IMR-90 (cell line): ENCODE results near the gene EYS. TPM values are rescaled to one million over a fixed set of nuclear protein-coding genes. Genes with fewer than 3 reads are reported as not detected.

Experiments
- ATAC-seq: fragments of 200-7000 bp; cut with Tn5 transposase; 2 replicates; pipeline ENCODE4 v1.9.1; 2020; ENCODE audit warnings: low read depth, mild to moderate bottlenecking, moderate library complexity
- BruUV-seq: library from RNA; stranded (reverse); fragments of 400-500 nt; replicated peaks from 2 replicates; lab custom pipeline; 2021; lab: Mats Ljungman, UMichigan
- CTCF ChIA-PET: fragments of 300-600 bp; formaldehyde crosslinking; extraction: SDS; loops from one replicate; lab custom pipeline; 2021; ENCODE audit warnings: antibody characterized with exemption; lab: Yijun Ruan, JAX
- POLR2A ChIA-PET: fragments of 300-600 bp; sonication (Branson Sonifier 250); formaldehyde crosslinking; loops from one replicate; lab custom pipeline; 2022; ENCODE audit warnings: antibody characterized with exemption; ENCODE audit not compliant: unreplicated experiment; lab: Charles Lee
- DNase-seq: peaks from one replicate; pipeline ENCODE4 v3.0.0; 2013
- H2AFZ ChIP-seq: replicated peaks from 2 replicates; pipeline ENCODE3; 2013; ENCODE audit warnings: low read length, mild to moderate bottlenecking; ENCODE audit not compliant: poor library complexity
- H2AK5ac ChIP-seq: 2 replicates; pipeline ENCODE4 v1.6.1; 2013; ENCODE audit warnings: low read depth, low read length, inconsistent platforms
- H2AK9ac ChIP-seq: replicated peaks from 2 replicates; pipeline ENCODE3; 2013; ENCODE audit warnings: mild to moderate bottlenecking, low read depth, low read length, moderate library complexity; ENCODE audit not compliant: poor library complexity
- H2BK120ac ChIP-seq: 2 replicates; pipeline ENCODE4 v1.6.1; 2013; ENCODE audit warnings: low read depth, low read length, inconsistent platforms
- H2BK15ac ChIP-seq: 3 replicates; pipeline ENCODE4 v1.6.1; 2013; ENCODE audit warnings: low read depth, low read length, inconsistent platforms
- H2BK20ac ChIP-seq: 2 replicates; pipeline ENCODE4 v1.6.1; 2013; ENCODE audit warnings: low read depth, mild to moderate bottlenecking, inconsistent platforms, low read length, moderate library complexity
- H2BK5ac ChIP-seq: 2 replicates; pipeline ENCODE4 v1.6.1; 2013; ENCODE audit warnings: mild to moderate bottlenecking, low read depth, low read length, inconsistent platforms; ENCODE audit not compliant: poor library complexity, severe bottlenecking
- H3K14ac ChIP-seq: replicated peaks from 2 replicates; pipeline ENCODE4 v1.6.1; 2013; ENCODE audit warnings: low read depth, low read length, inconsistent platforms
- H3K18ac ChIP-seq: 2 replicates; pipeline ENCODE4 v1.6.1; 2013; ENCODE audit warnings: low read depth, low read length, control low read depth
- H3K23ac ChIP-seq: 2 replicates; pipeline ENCODE4 v1.6.1; 2013; ENCODE audit warnings: low read depth, low read length, inconsistent platforms
- H3K27ac ChIP-seq: 2 replicates; pipeline ENCODE4 v1.5.1; 2013; ENCODE audit warnings: mild to moderate bottlenecking, control low read depth, low read length; ENCODE audit not compliant: insufficient read depth
- H3K27me3 ChIP-seq: 2 replicates; pipeline ENCODE4 v1.6.1; 2013; ENCODE audit warnings: low read length; ENCODE audit not compliant: control insufficient read depth, insufficient read depth
- H3K36me3 ChIP-seq: 2 replicates; pipeline ENCODE4 v1.6.1; 2013; ENCODE audit warnings: low read length, mixed read lengths; ENCODE audit not compliant: control insufficient read depth, insufficient read depth
- H3K4ac ChIP-seq: 2 replicates; pipeline ENCODE4 v1.6.1; 2013; ENCODE audit warnings: low read depth, low read length, inconsistent platforms
- H3K4me1 ChIP-seq: 2 replicates; pipeline ENCODE4 v1.6.1; 2013; ENCODE audit warnings: low read length, mixed read lengths; ENCODE audit not compliant: control insufficient read depth, insufficient read depth
- H3K4me2 ChIP-seq: 2 replicates; pipeline ENCODE4 v1.6.1; 2013; ENCODE audit warnings: low read depth, mild to moderate bottlenecking, control low read depth, low read length, moderate library complexity
- H3K4me3 ChIP-seq: 2 replicates; pipeline ENCODE4 v1.5.1; 2013; ENCODE audit warnings: low read depth, mild to moderate bottlenecking, control low read depth, low read length, moderate library complexity; ENCODE audit not compliant: insufficient read depth
- H3K56ac ChIP-seq: 2 replicates; pipeline ENCODE4 v1.6.1; 2013; ENCODE audit warnings: low read length, inconsistent platforms; ENCODE audit not compliant: insufficient read depth; ENCODE audit errors: extremely low read depth
- H3K79me1 ChIP-seq, 2 experiments: 2 replicates each; pipeline ENCODE4 v1.6.1; 2013; ENCODE audit warnings: low read length in 2 of 2, inconsistent platforms in 1 of 2, low read depth in 1 of 2
- H3K9ac ChIP-seq: 2 replicates; pipeline ENCODE4 v1.6.1; 2013; ENCODE audit warnings: low read depth, low read length, control low read depth
- H3K9me1 ChIP-seq: 2 replicates; pipeline ENCODE4 v1.6.1; 2013; ENCODE audit warnings: low read length, inconsistent platforms; ENCODE audit not compliant: insufficient read depth
- H3K9me3 ChIP-seq: 2 replicates; pipeline ENCODE4 v1.6.1; 2013; ENCODE audit warnings: low read length; ENCODE audit not compliant: control insufficient read depth, insufficient read depth
- H4K20me1 ChIP-seq: 2 replicates; pipeline ENCODE4 v1.6.1; 2013; ENCODE audit warnings: low read length, inconsistent platforms; ENCODE audit not compliant: insufficient read depth
- H4K5ac ChIP-seq: 2 replicates; pipeline ENCODE4 v1.6.1; 2013; ENCODE audit warnings: mild to moderate bottlenecking, low read depth, low read length, control low read depth
- H4K8ac ChIP-seq, 2 experiments: 2 replicates each; pipeline ENCODE4 v1.6.1; 2013; ENCODE audit warnings: low read depth in 2 of 2, low read length in 2 of 2, control low read depth in 1 of 2, inconsistent platforms in 1 of 2
- H4K91ac ChIP-seq: 2 replicates; pipeline ENCODE4 v1.6.1; 2013; ENCODE audit warnings: low read depth, low read length, inconsistent platforms; ENCODE audit not compliant: insufficient read depth
- NFE2L2 ChIP-seq: fragments of 150-350 bp; IDR thresholded peaks from 2 replicates; pipeline ENCODE4 v1.6.1; 2016; ENCODE audit warnings: low read depth, mild to moderate bottlenecking, low read length
- RAD21 ChIP-seq: IDR thresholded peaks from 2 replicates; pipeline ENCODE4 v1.6.1; 2012; ENCODE audit warnings: low read length, improper control_type of control experiment
- RCOR1 ChIP-seq: IDR thresholded peaks from 2 replicates; pipeline ENCODE4 v1.6.1; 2012; ENCODE audit warnings: mild to moderate bottlenecking, low read length, improper control_type of control experiment; ENCODE audit not compliant: insufficient replicate concordance
- RFX5 ChIP-seq: IDR thresholded peaks from 2 replicates; pipeline ENCODE4 v1.8.0; 2012; ENCODE audit warnings: low read depth, mild to moderate bottlenecking, low read length, moderate library complexity
- WGBS, 2 experiments: methylation state at CpG; one replicate each; pipeline versions ENCODE4 v1.1.5 to v1.1.7; 2013; ENCODE audit warnings: missing lambda C conversion rate in 2 of 2; ENCODE audit not compliant: insufficient read length in 1 of 2; ENCODE audit errors: extremely low coverage in 2 of 2; 5-methylcytosine and 5-hydroxymethylcytosine counted together
- dilution Hi-C: fragments of 300-500 bp; cut with HindIII; formaldehyde crosslinking; loops from one replicate; pipeline ENCODE4 v1.14.3; 2018; ENCODE audit warnings: low sequenced_read_pairs; ENCODE audit not compliant: unreplicated experiment
- in situ Hi-C: fragments of 300-500 bp; cut with MboI; formaldehyde crosslinking; loops from 3 replicates; pipeline ENCODE4 v1.14.3; 2019; ENCODE audit warnings: low sequenced_read_pairs, inconsistent platforms, mixed read lengths
- intact Hi-C: fragments of 100-400 bp; cut with micrococcal nuclease; formaldehyde crosslinking; loops from 2 replicates; pipeline ENCODE4 v1.10.0; 2022
- polyA plus RNA-seq, 3 experiments: library from polyadenylated mRNA; depleted of rRNA; stranded (reverse); fragments of >200 nt; gene quantifications; 2 replicates each; pipeline ENCODE4 v1.2.3, GENCODE V29; 2012; ENCODE audit warnings: low replicate concordance in 1 of 3
- total RNA-seq: library from RNA; depleted of rRNA; stranded (reverse); fragments of >200 nt; gene quantifications from 2 replicates; pipeline ENCODE4 v1.2.3, GENCODE V29; 2012

EYS gene
- total and polyA plus RNA-seq, 2 of the 4 experiments (the other 2 are of a cell fraction) = under 0.01 TPM; not detected in 1

DNA sequence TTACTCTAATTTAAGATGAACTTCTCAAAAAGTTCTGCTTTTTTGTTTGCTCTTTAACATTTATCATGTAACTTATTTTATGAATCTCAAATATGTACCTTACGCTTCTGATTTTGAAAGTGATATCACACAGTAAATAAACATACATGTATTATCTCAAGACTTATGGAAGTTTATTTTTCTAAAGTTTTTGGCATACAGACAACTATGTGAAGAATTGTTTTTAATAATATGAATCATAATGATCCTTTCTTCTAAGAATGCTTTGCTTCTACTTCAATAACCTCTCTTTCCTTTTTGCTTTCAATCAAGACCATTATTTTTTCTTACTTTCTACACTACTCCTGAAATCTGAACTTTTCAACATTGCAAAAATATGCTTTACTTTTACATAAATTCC lies 816.4 kb downstream of the EYS start:
- H4K5ac ChIP-seq = no peak overlapping the region
- no peak overlapping the region for H2BK120ac ChIP-seq
- no peaks in the 10 kb centered on the region for H3K79me1 ChIP-seq
- POLR2A ChIA-PET = no interaction called here
- CTCF ChIA-PET = no interaction called here
- no peak overlapping the region for H4K8ac ChIP-seq
- intact Hi-C loops = no loop called here
- H3K27ac ChIP-seq = no peak overlapping the region
- no peak overlapping the region for H3K18ac ChIP-seq
- H2BK5ac ChIP-seq = no peak overlapping the region
- no peaks in the 10 kb centered on the region for H3K36me3 ChIP-seq
- H2AK9ac ChIP-seq = no peak overlapping the region
- no peak overlapping the region for H3K9ac ChIP-seq
- no peak overlapping the region for H3K4me3 ChIP-seq
- H2BK15ac ChIP-seq = no peak overlapping the region
- dilution Hi-C loops = no loop called here
- no peak overlapping the region for H3K56ac ChIP-seq
- H3K9me1 ChIP-seq = no peaks in the 10 kb centered on the region
- H3K4ac ChIP-seq = no peak overlapping the region
- in situ Hi-C loops = no loop called here
- H2AK5ac ChIP-seq = no peak overlapping the region
- BruUV-seq = no TSS peak
- WGBS, 2 experiments = no CpG with 5 or more reads among the region's 1 CpG
- H3K23ac ChIP-seq = no peak overlapping the region
- no peak overlapping the region for H3K14ac ChIP-seq
- DNase-seq = peak; percentile 47
- no peak overlapping the region for H4K91ac ChIP-seq
- H2AFZ ChIP-seq = no peak overlapping the region
- H3K9me3 ChIP-seq = no peaks in the 10 kb centered on the region
- TF ChIP-seq RCOR1 (no peak), RAD21 (no peak), NFE2L2 (no peak), RFX5 (no peak)
- no peaks in the 10 kb centered on the region for H3K27me3 ChIP-seq
- H3K4me1 ChIP-seq = no peaks in the 10 kb centered on the region
- no peak overlapping the region for H3K4me2 ChIP-seq
- no peak overlapping the region for H2BK20ac ChIP-seq
- no peak for ATAC-seq
- H4K20me1 ChIP-seq = no peaks in the 10 kb centered on the region
